Breast epithelium (tissue), 3 donors: ENCODE data around the gene VCL.

ENCODE experiments used
- POLR2A ChIP-seq: fragments of 450-650 bp; IDR thresholded peaks from one replicate; pipeline ENCODE4 v1.6.1; 2016; ENCODE audit warnings: antibody characterized with exemption, mild to moderate bottlenecking, moderate library complexity
- POLR2AphosphoS5 ChIP-seq, 3 donors: sonication (generic); formaldehyde crosslinking; IDR thresholded peaks; one replicate each; pipeline ENCODE4 v1.6.1; 2017; ENCODE audit warnings: antibody characterized with exemption in 3 of 3
- TF ChIP-seq, protein P1 (sequence below), 3 donors: fragments of 450-650 bp; IDR thresholded peaks; one replicate each; pipeline ENCODE4 v1.5.1; 2016 to 2017; ENCODE audit warnings: antibody characterized with exemption in 3 of 3, mild to moderate bottlenecking in 3 of 3, moderate library complexity in 3 of 3

DNA sequence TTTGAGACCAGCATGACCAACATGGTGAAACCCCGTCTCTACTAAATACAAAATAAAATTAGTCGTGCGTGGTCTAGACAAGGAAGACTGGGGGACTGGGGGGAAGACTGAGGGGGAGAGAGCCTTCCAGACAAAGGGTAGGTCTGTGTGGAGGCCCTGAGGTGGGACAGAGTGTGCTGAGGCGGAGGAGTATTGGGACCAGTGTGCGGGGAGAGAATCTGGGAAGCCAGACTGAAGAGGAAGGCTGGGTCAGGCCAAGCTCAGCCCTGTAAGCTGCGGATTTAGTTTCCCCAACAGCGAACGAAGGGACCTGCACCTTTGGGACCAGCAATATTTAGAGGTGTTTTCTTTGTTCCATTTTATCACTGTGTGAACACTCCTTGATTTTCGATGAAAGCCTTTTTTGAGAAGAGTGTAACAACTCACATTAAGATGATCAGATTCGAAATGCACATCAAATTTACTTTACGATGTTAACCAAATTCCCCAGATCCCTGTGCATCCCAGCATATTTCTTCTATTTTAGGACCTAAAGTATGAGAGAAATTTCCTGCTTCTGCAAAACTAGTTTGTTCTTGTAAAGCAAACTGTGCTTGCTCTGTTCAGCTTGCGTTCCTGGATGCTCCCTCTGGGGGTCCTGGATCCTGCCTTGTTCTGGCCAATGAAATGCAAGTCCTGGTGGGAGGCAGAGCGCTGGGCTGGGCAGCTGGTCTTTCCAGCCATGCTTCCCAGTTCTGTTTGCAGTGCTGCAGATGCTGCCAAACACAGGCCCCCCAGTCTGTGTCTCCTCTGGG, 47.6 kb upstream of the VCL start:
- TF ChIP-seq, protein P1, sequence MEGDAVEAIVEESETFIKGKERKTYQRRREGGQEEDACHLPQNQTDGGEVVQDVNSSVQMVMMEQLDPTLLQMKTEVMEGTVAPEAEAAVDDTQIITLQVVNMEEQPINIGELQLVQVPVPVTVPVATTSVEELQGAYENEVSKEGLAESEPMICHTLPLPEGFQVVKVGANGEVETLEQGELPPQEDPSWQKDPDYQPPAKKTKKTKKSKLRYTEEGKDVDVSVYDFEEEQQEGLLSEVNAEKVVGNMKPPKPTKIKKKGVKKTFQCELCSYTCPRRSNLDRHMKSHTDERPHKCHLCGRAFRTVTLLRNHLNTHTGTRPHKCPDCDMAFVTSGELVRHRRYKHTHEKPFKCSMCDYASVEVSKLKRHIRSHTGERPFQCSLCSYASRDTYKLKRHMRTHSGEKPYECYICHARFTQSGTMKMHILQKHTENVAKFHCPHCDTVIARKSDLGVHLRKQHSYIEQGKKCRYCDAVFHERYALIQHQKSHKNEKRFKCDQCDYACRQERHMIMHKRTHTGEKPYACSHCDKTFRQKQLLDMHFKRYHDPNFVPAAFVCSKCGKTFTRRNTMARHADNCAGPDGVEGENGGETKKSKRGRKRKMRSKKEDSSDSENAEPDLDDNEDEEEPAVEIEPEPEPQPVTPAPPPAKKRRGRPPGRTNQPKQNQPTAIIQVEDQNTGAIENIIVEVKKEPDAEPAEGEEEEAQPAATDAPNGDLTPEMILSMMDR (IDR thresholded peaks at IDR 0.05) = no peak
- TF ChIP-seq POLR2AphosphoS5 (IDR thresholded peaks at IDR 0.05) (no peak), POLR2A (no peak)
